Measurements from ENCODE around the gene FAM120A.
A peak's percentile ranks its signal among the peaks of the same experiment; 100 is the strongest.

Gene FAM120A

DNA sequence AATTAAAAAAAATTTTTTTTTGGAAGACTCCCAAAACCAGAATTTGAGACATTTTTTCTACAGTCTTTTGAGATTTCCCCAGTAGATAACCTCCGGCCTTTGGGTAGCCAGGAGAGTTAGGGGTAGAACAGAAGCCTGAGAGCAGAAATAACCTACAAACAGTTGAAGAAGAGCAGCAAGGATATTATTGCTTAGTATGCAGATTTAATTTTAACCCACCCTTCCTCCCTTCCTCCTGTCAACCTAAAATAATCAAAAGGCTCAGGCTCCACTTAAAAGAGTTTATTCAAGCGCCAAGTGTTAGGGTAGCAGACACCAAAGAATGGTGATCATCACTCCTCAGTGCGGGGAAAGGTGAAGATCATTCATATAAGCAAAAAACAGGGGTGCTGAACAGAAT lies 17.4 kb upstream of the FAM120A start:
- Histone ChIP-seq H3K4ac (ENCODE audit: low read length) (no peak overlapping the region), H3K27ac (replicated peaks; ENCODE audit: low read length) (no peak overlapping the region), H2BK12ac (ENCODE audit: low read length) (no peak overlapping the region), H2AK5ac (ENCODE audit: low read depth, low read length) (no peak overlapping the region), H4K91ac (ENCODE audit: low read depth, low read length, poor library complexity) (no peak overlapping the region), H3K14ac (ENCODE audit: low read length) (no peak overlapping the region), H2BK5ac (ENCODE audit: low read length) (no peak overlapping the region), H3K9ac (ENCODE audit: low read depth, low read length, poor library complexity) (no peak overlapping the region), H3K27me3 (ENCODE audit: control insufficient read depth in 3 of 3, insufficient read depth in 3 of 3, low read depth in 1 of 3, low read length in 3 of 3) (no peaks in the 10 kb centered on the region), H2BK15ac (ENCODE audit: low read length) (no peak overlapping the region), H4K8ac (ENCODE audit: low read depth, low read length) (no peak overlapping the region), H2BK120ac (ENCODE audit: low read depth, low read length) (no peak overlapping the region), H3K18ac (ENCODE audit: low read length) (no peak overlapping the region), H3K4me2 (ENCODE audit: insufficient read depth, low read length, poor library complexity, severe bottlenecking) (no peak overlapping the region), H3K79me1 (ENCODE audit: low read depth, low read length) (no peaks in the 10 kb centered on the region), H2AFZ (ENCODE audit: low read length) (no peak overlapping the region), H3K9me3 (replicated peaks in 1 of 2; ENCODE audit: control insufficient read depth in 2 of 2, insufficient read depth in 1 of 2, low read depth in 1 of 2, low read length in 2 of 2) (peaks cover 0 to 9% of the 10 kb centered on the region in 2 donors), H3K4me1 (ENCODE audit: control insufficient read depth in 2 of 2, insufficient read depth in 1 of 2, low read depth in 1 of 2, low read length in 2 of 2) (peaks cover 3 to 20% of the 10 kb centered on the region in 2 donors), H3K36me3 (replicated peaks in 1 of 2; ENCODE audit: control insufficient read depth in 2 of 2, insufficient read depth in 2 of 2, low read length in 2 of 2) (no peaks in the 10 kb centered on the region), H3K4me3 (ENCODE audit: low read length in 2 of 2) (no peak overlapping the region), H3K23ac (ENCODE audit: low read depth, low read length, poor library complexity) (no peak overlapping the region)
- WGBS, 2 donors (ENCODE audit: extremely low coverage in 2 of 2, insufficient read length in 2 of 2, insufficient replicate concordance in 1 of 2), result no CpG with 5 or more reads among the region's 3 CpGs
- no peak for DNase-seq (ENCODE audit: low spot score)

DNA sequence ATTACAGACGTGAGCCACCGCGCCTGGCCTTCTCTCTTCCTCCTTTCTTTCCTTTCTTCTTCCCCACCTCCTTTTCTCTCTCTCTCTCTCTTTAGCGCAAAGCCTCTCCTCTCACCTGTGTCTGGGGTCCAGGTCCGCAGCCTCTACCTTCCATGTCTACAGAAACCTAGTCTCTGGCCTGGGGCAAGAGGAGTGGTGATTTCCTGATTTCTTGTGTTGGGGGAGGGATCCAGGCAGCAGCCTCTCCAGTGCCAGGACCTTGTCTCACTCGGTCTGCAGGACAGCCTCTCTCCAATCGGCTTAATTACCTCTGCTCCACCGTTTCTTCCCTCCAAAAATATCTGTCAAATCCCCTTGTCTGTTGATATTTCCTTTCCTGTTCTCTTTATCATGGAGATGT lies 16.1 kb upstream of the FAM120A start:
- Histone ChIP-seq H3K4me2 (ENCODE audit: insufficient read depth, low read length, poor library complexity, severe bottlenecking) (no peak overlapping the region), H2BK12ac (ENCODE audit: low read length) (no peak overlapping the region), H3K4me1 (ENCODE audit: control insufficient read depth in 2 of 2, insufficient read depth in 1 of 2, low read depth in 1 of 2, low read length in 2 of 2) (peaks cover 3 to 20% of the 10 kb centered on the region in 2 donors), H2AK5ac (ENCODE audit: low read depth, low read length) (no peak overlapping the region), H4K8ac (ENCODE audit: low read depth, low read length) (no peak overlapping the region), H4K91ac (ENCODE audit: low read depth, low read length, poor library complexity) (no peak overlapping the region), H3K18ac (ENCODE audit: low read length) (no peak overlapping the region), H3K9me3 (replicated peaks in 1 of 2; ENCODE audit: control insufficient read depth in 2 of 2, insufficient read depth in 1 of 2, low read depth in 1 of 2, low read length in 2 of 2) (peaks cover 0 to 9% of the 10 kb centered on the region in 2 donors), H3K36me3 (replicated peaks in 1 of 2; ENCODE audit: control insufficient read depth in 2 of 2, insufficient read depth in 2 of 2, low read length in 2 of 2) (no peaks in the 10 kb centered on the region), H3K23ac (ENCODE audit: low read depth, low read length, poor library complexity) (no peak overlapping the region), H3K4me3 (ENCODE audit: low read length in 2 of 2) (no peak overlapping the region), H2BK5ac (ENCODE audit: low read length) (no peak overlapping the region), H3K9ac (ENCODE audit: low read depth, low read length, poor library complexity) (no peak overlapping the region), H3K79me1 (ENCODE audit: low read depth, low read length) (no peaks in the 10 kb centered on the region), H2BK15ac (ENCODE audit: low read length) (no peak overlapping the region), H3K27me3 (ENCODE audit: control insufficient read depth in 3 of 3, insufficient read depth in 3 of 3, low read depth in 1 of 3, low read length in 3 of 3) (no peaks in the 10 kb centered on the region), H3K27ac (replicated peaks; ENCODE audit: low read length) (no peak overlapping the region), H3K4ac (ENCODE audit: low read length) (no peak overlapping the region), H2BK120ac (ENCODE audit: low read depth, low read length) (no peak overlapping the region), H3K14ac (ENCODE audit: low read length) (no peak overlapping the region), H2AFZ (ENCODE audit: low read length) (no peak overlapping the region)
- WGBS, 2 donors (ENCODE audit: extremely low coverage in 2 of 2, insufficient read length in 2 of 2, insufficient replicate concordance in 1 of 2), result no CpG with 5 or more reads among the region's 8 CpGs
- no peak for DNase-seq (ENCODE audit: low spot score)

DNA sequence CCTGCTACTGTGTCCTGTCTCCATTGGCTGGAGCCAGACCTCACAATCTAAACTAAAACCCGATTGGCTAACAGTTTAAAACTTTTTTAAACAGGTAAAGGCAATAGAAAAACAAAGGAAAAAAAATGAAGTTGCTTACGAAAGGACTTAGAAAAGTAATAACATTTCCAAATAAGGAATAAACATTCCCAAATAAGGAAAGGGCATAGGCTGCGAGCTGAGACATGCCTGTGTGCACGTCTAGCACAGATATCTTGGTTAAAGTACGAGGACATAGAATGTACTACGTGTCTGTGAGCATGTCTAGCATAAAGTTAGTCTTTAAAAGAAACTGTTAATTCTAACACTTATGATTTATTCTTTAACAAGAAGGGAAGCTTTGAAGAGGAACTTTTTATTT lies 15.3 kb upstream of the FAM120A start:
- no CpG with 5 or more reads among the region's 6 CpGs for WGBS, 2 donors (ENCODE audit: extremely low coverage in 2 of 2, insufficient read length in 2 of 2, insufficient replicate concordance in 1 of 2)
- H3K4me2 ChIP-seq (ENCODE audit: insufficient read depth, low read length, poor library complexity, severe bottlenecking), result no peak overlapping the region
- H3K9ac ChIP-seq (ENCODE audit: low read depth, low read length, poor library complexity), result no peak overlapping the region
- no peak overlapping the region for H2BK12ac ChIP-seq (ENCODE audit: low read length)
- H2BK15ac ChIP-seq (ENCODE audit: low read length), result no peak overlapping the region
- H4K8ac ChIP-seq (ENCODE audit: low read depth, low read length), result no peak overlapping the region
- H3K4me1 ChIP-seq (ENCODE audit: control insufficient read depth in 2 of 2, insufficient read depth in 1 of 2, low read depth in 1 of 2, low read length in 2 of 2), result peaks cover 3 to 20% of the 10 kb centered on the region in 2 donors
- DNase-seq (ENCODE audit: low spot score), result no peak
- no peak overlapping the region for H2BK120ac ChIP-seq (ENCODE audit: low read depth, low read length)
- H2BK5ac ChIP-seq (ENCODE audit: low read length), result no peak overlapping the region
- H3K4me3 ChIP-seq (ENCODE audit: low read length in 2 of 2), result no peak overlapping the region
- no peak overlapping the region for H4K91ac ChIP-seq (ENCODE audit: low read depth, low read length, poor library complexity)
- H2AK5ac ChIP-seq (ENCODE audit: low read depth, low read length), result no peak overlapping the region
- no peak overlapping the region for H3K14ac ChIP-seq (ENCODE audit: low read length)
- H3K79me1 ChIP-seq (ENCODE audit: low read depth, low read length), result no peaks in the 10 kb centered on the region
- H3K36me3 ChIP-seq (replicated peaks in 1 of 2; ENCODE audit: control insufficient read depth in 2 of 2, insufficient read depth in 2 of 2, low read length in 2 of 2), result no peaks in the 10 kb centered on the region
- no peak overlapping the region for H2AFZ ChIP-seq (ENCODE audit: low read length)
- H3K9me3 ChIP-seq (replicated peaks in 1 of 2; ENCODE audit: control insufficient read depth in 2 of 2, insufficient read depth in 1 of 2, low read depth in 1 of 2, low read length in 2 of 2), result peaks cover 0 to 9% of the 10 kb centered on the region in 2 donors
- no peak overlapping the region for H3K4ac ChIP-seq (ENCODE audit: low read length)
- H3K27ac ChIP-seq (replicated peaks; ENCODE audit: low read length), result no peak overlapping the region
- H3K23ac ChIP-seq (ENCODE audit: low read depth, low read length, poor library complexity), result no peak overlapping the region
- H3K18ac ChIP-seq (ENCODE audit: low read length), result no peak overlapping the region
- no peaks in the 10 kb centered on the region for H3K27me3 ChIP-seq (ENCODE audit: control insufficient read depth in 3 of 3, insufficient read depth in 3 of 3, low read depth in 1 of 3, low read length in 3 of 3)

- Histone ChIP-seq H2AK5ac (ENCODE audit: low read depth, low read length) (no peak overlapping the region), H3K27ac (replicated peaks; ENCODE audit: low read length) (peak overlapping the region; percentile 30), H3K4me1 (ENCODE audit: control insufficient read depth in 2 of 2, insufficient read depth in 1 of 2, low read depth in 1 of 2, low read length in 2 of 2) (peaks cover 3 to 16% of the 10 kb centered on the region in 2 donors), H3K23ac (ENCODE audit: low read depth, low read length, poor library complexity) (no peak overlapping the region), H3K18ac (ENCODE audit: low read length) (no peak overlapping the region), H3K27me3 (ENCODE audit: control insufficient read depth in 3 of 3, insufficient read depth in 3 of 3, low read depth in 1 of 3, low read length in 3 of 3) (no peaks in the 10 kb centered on the region), H3K36me3 (replicated peaks in 1 of 2; ENCODE audit: control insufficient read depth in 2 of 2, insufficient read depth in 2 of 2, low read length in 2 of 2) (no peaks in the 10 kb centered on the region), H4K91ac (ENCODE audit: low read depth, low read length, poor library complexity) (no peak overlapping the region), H2BK15ac (ENCODE audit: low read length) (no peak overlapping the region), H2BK120ac (ENCODE audit: low read depth, low read length) (no peak overlapping the region), H3K4me3 (ENCODE audit: low read length in 2 of 2) (no peak overlapping the region), H3K79me1 (ENCODE audit: low read depth, low read length) (no peaks in the 10 kb centered on the region), H2BK5ac (ENCODE audit: low read length) (no peak overlapping the region), H2BK12ac (ENCODE audit: low read length) (no peak overlapping the region), H3K4me2 (ENCODE audit: insufficient read depth, low read length, poor library complexity, severe bottlenecking) (no peak overlapping the region), H3K9ac (ENCODE audit: low read depth, low read length, poor library complexity) (no peak overlapping the region), H3K9me3 (replicated peaks in 1 of 2; ENCODE audit: control insufficient read depth in 2 of 2, insufficient read depth in 1 of 2, low read depth in 1 of 2, low read length in 2 of 2) (peaks cover 0 to 9% of the 10 kb centered on the region in 2 donors), H2AFZ (ENCODE audit: low read length) (peak overlapping the region; percentile 66), H4K8ac (ENCODE audit: low read depth, low read length) (no peak overlapping the region), H3K4ac (ENCODE audit: low read length) (no peak overlapping the region), H3K14ac (ENCODE audit: low read length) (no peak overlapping the region)
- no peak for DNase-seq (ENCODE audit: low spot score)
- no CpG with 5 or more reads among the region's 7 CpGs for WGBS, 2 donors (ENCODE audit: extremely low coverage in 2 of 2, insufficient read length in 2 of 2, insufficient replicate concordance in 1 of 2)
Measured at GRCh38 chr9:93436655-93437407, 14.7 kb upstream of the FAM120A start.

Data from neuronal stem cell (in vitro differentiated cells).